GM08714 (cell line): ENCODE measurements around the gene DHX58.
"Not testable (repeated sequence)": the region's sequence is repeated elsewhere in the genome, so short reads cannot be mapped to it uniquely, and the experiment has no call there.

ENCODE experiments used
- H3K4me3 ChIP-seq: fragments of 200-500 bp; sonication (Bioruptor generic); 2 replicates; pipeline ENCODE4 v1.5.1; 2014; ENCODE audit warnings: mild to moderate bottlenecking, low read length, inconsistent platforms
- ZNF274 ChIP-seq: IDR thresholded peaks from 2 replicates; pipeline ENCODE4 v1.6.1; 2012; ENCODE audit warnings: mild to moderate bottlenecking, low read depth, low read length

The DHX58 gene

GRCh38 chr17:42112552-42113176 is at the start of gene DHX58:
Gene DHX58 (minus strand): TSS chr17:42112714. CDS start chr17:42111892, 822 bp downstream.
- TF ChIP-seq ZNF274 = no peak
- peak within 1 kb of the TSS; percentile 55; the same call in 1 of the 2 replicates for H3K4me3 ChIP-seq

GRCh38 chr17:42160531-42160910 is 48.0 kb upstream of the DHX58 start:
- no peak for TF ChIP-seq ZNF274
- no peak overlapping the region for H3K4me3 ChIP-seq

GRCh38 chr17:42159796-42160530 is 47.4 kb upstream of the DHX58 start:
- TF ChIP-seq ZNF274 = no peak
- no peak overlapping the region for H3K4me3 ChIP-seq

GRCh38 chr17:42155614-42156045 is 43.1 kb upstream of the DHX58 start:
- no peak for TF ChIP-seq ZNF274
- H3K4me3 ChIP-seq = peak overlapping the region; percentile 57; the same call in 1 of the 2 replicates

- TF ChIP-seq ZNF274 = no peak
These were observed 41.6 kb upstream of the DHX58 start for GRCh38 chr17:42153919-42154742.

GRCh38 chr17:42146911-42147607 is 34.5 kb upstream of the DHX58 start:
- TF ChIP-seq ZNF274 = no peak
- no peak overlapping the region for H3K4me3 ChIP-seq

More at GRCh38 chr17:42153919-42154742, 41.6 kb upstream of the DHX58 start:
- peak overlapping the region; percentile 97 for H3K4me3 ChIP-seq

GRCh38 chr17:42143138-42143537 is 30.6 kb upstream of the DHX58 start:
- not testable (repeated sequence) for H3K4me3 ChIP-seq

- TF ChIP-seq ZNF274 = no peak
- no peak overlapping the region for H3K4me3 ChIP-seq
These were observed 29.9 kb upstream of the DHX58 start for GRCh38 chr17:42142371-42142896.

GRCh38 chr17:42141382-42141781 is 28.9 kb upstream of the DHX58 start:
- TF ChIP-seq ZNF274 = no peak

GRCh38 chr17:42140690-42141089 is 28.2 kb upstream of the DHX58 start:
- not testable (repeated sequence) for H3K4me3 ChIP-seq

More at GRCh38 chr17:42141382-42141781, 28.9 kb upstream of the DHX58 start:
- H3K4me3 ChIP-seq = no peak overlapping the region

- no peak overlapping the region for H3K4me3 ChIP-seq
- TF ChIP-seq ZNF274 = no peak
These were observed 26.4 kb upstream of the DHX58 start for GRCh38 chr17:42138749-42139492.

GRCh38 chr17:42136654-42137051 is 24.1 kb upstream of the DHX58 start:
- no peak for TF ChIP-seq ZNF274
- no peak overlapping the region for H3K4me3 ChIP-seq

GRCh38 chr17:42135664-42136653 is 23.4 kb upstream of the DHX58 start:
- no peak for TF ChIP-seq ZNF274
- no peak overlapping the region for H3K4me3 ChIP-seq
